HFF-Myc (cell line): ENCODE measurements around the gene ZXDC.

Source experiments
- DNase-seq: peaks from one replicate; pipeline ENCODE4 v3.0.0-alpha.2; 2011; ENCODE audit warnings: low read depth; ENCODE audit errors: extremely low read depth
- H3K4me3 ChIP-seq: replicated peaks from 2 replicates; pipeline ENCODE4 v1.5.1; 2011; ENCODE audit warnings: low read depth, mild to moderate bottlenecking, control low read depth, low read length
- TF ChIP-seq, protein P1 (sequence below): IDR thresholded peaks from 2 replicates; pipeline ENCODE4 v1.5.1; 2012; ENCODE audit warnings: mild to moderate bottlenecking, low read depth, low read length, control low read depth; ENCODE audit errors: missing control alignments

ZXDC gene

GRCh38 chr3:126476166-126477060 lies 722 bp upstream of the ZXDC start:
- DNase-seq = no peak
- peak overlapping the region; percentile 49 for H3K4me3 ChIP-seq
- TF ChIP-seq, protein P1, sequence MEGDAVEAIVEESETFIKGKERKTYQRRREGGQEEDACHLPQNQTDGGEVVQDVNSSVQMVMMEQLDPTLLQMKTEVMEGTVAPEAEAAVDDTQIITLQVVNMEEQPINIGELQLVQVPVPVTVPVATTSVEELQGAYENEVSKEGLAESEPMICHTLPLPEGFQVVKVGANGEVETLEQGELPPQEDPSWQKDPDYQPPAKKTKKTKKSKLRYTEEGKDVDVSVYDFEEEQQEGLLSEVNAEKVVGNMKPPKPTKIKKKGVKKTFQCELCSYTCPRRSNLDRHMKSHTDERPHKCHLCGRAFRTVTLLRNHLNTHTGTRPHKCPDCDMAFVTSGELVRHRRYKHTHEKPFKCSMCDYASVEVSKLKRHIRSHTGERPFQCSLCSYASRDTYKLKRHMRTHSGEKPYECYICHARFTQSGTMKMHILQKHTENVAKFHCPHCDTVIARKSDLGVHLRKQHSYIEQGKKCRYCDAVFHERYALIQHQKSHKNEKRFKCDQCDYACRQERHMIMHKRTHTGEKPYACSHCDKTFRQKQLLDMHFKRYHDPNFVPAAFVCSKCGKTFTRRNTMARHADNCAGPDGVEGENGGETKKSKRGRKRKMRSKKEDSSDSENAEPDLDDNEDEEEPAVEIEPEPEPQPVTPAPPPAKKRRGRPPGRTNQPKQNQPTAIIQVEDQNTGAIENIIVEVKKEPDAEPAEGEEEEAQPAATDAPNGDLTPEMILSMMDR = no peak

GRCh38 chr3:126474498-126475412 lies 936 bp downstream of the ZXDC start:
- no peak for DNase-seq

GRCh38 chr3:126473292-126474168 lies 2.2 kb downstream of the ZXDC start:
- H3K4me3 ChIP-seq = peak overlapping the region; percentile 82
- TF ChIP-seq, protein P1 = no peak
- DNase-seq = no peak

More at GRCh38 chr3:126474498-126475412, 936 bp downstream of the ZXDC start:
- TF ChIP-seq, protein P1 = no peak
- H3K4me3 ChIP-seq = peak overlapping the region; percentile 82

DNA sequence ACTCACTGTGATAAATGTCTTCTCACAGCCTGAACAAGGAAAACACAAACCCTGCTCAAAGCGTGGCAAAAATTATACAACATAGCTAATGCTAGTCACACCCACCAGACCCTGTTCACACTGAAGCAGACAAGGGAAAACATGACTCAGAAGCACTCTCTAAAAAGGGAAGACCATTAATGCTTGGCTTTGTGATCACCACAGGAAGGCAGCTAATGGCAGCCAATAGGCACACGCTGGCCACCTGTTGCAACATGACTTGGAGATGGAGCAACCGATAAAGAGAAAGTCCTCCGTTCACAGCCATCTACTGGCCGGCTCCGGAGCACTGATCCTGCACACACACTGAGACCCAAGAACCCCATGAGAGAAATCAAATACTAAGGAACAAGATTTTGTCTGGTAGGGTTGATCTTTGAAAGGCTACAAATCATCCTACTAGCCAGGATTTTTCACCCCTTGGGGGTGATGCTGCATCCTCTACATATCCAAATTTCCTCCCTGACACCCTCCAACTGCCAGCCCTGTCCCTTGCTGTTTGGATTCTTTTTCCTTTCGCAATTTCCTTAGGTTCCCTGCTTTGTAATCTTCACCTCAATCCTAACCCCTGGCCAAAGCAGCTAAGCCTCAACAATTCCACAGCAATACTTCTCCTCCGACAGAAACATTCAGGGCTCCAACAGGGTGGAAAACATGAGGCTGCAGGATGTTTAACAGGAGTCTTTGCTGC lies 3.2 kb downstream of the ZXDC start:
- H3K4me3 ChIP-seq = peak overlapping the region; percentile 82
- peak; percentile 61 for DNase-seq

GRCh38 chr3:126469479-126469878 lies 6.2 kb downstream of the ZXDC start:
- TF ChIP-seq, protein P1 = no peak
- H3K4me3 ChIP-seq = no peak overlapping the region
- no peak for DNase-seq

More for the DNA sequence above, 3.2 kb downstream of the ZXDC start:
- TF ChIP-seq, protein P1 = no peak
